ENCODE data around the gene CEBPE. TPM values are rescaled to one million over a fixed set of nuclear protein-coding genes. Genes with fewer than 3 reads are reported as not detected.

Gene CEBPE
- total RNA-seq, 3 donors from 2014 or later: not detected

GRCh38 chr14:23067847-23068788 is 50.9 kb downstream of the CEBPE start:
- ATAC-seq: no peak
- Histone ChIP-seq H3K9me3 (no peaks in the 10 kb centered on the region), H3K36me3 (ENCODE audit: low read depth) (peaks cover 14% of the 10 kb centered on the region), H3K4me3 (no peak overlapping the region), H3K4me1 (ENCODE audit: low read depth) (peaks cover 27% of the 10 kb centered on the region)
- intact Hi-C loops (cut with DNase I, micrococcal nuclease): no loop called here
- DNase-seq: peak in 1 of 3 donors; percentile 28
- no peak for TF ChIP-seq CTCF (IDR thresholded peaks at IDR 0.05)

Other genes starting within 250 kb of the CEBPE start
- gene LRP10, start 247.5 kb downstream of the CEBPE start, total RNA-seq: 100 to 1,000 TPM; 218 to 276 (median 245) TPM
- gene REM2, start 236.0 kb downstream of the CEBPE start, total RNA-seq: under 1 TPM; 0.35 to 0.66 (median 0.51) TPM
- gene RBM23, start 200.1 kb downstream of the CEBPE start, total RNA-seq: 10 to 100 TPM; 74.1 to 97.9 (median 75.3) TPM
- 10 to 100 TPM; 47.7 to 55.1 (median 50.2) TPM for gene PRMT5, start 189.9 kb downstream of the CEBPE start, total RNA-seq
- gene HAUS4, start 162.2 kb downstream of the CEBPE start, total RNA-seq: 10 to 100 TPM; 34.0 to 42.8 (median 41.4) TPM
- gene AJUBA, start 136.7 kb downstream of the CEBPE start, total RNA-seq: 1 to 10 TPM; 1.5 to 4.7 (median 2.3) TPM
- gene C14orf93, start 109.1 kb downstream of the CEBPE start, total RNA-seq: 10 to 100 TPM; 11.0 to 16.3 (median 11.8) TPM
- gene PSMB5, start 84.4 kb downstream of the CEBPE start, total RNA-seq: 10 to 100 TPM; 54.4 to 94.3 (median 92.5) TPM
- gene PSMB11, start 77.0 kb downstream of the CEBPE start, total RNA-seq: not detected
- gene CDH24, start 61.7 kb downstream of the CEBPE start, total RNA-seq: 1 to 10 TPM; 2.7 to 4.8 (median 4.4) TPM
- 100 to 1,000 TPM; 143 to 172 (median 170) TPM for gene ACIN1, start 24.1 kb downstream of the CEBPE start, total RNA-seq
- gene C14orf119, start 23.8 kb downstream of the CEBPE start, total RNA-seq: 10 to 100 TPM; 46.6 to 48.3 (median 48.0) TPM
- gene CIROP, start 14.3 kb downstream of the CEBPE start, total RNA-seq: under 1 TPM in 1 of 3 donors, not detected in 2; 0.13 TPM
- gene SLC7A8, start 64.4 kb upstream of the CEBPE start, total RNA-seq: 10 to 100 TPM; 16.0 to 26.4 (median 22.0) TPM
- not detected for gene RNF212B, start 118.7 kb upstream of the CEBPE start, total RNA-seq
- gene HOMEZ, start 166.9 kb upstream of the CEBPE start, total RNA-seq: 10 to 100 TPM; 15.3 to 18.3 (median 17.3) TPM
- 10 to 100 TPM; 16.2 to 17.3 (median 17.1) TPM for gene PPP1R3E, start 183.6 kb upstream of the CEBPE start, total RNA-seq
- gene BCL2L2, start 187.6 kb upstream of the CEBPE start, total RNA-seq: 100 to 1,000 TPM in 1 of 3 donors, 10 to 100 TPM in 2; 40.6 to 116 (median 41.4) TPM
- gene PABPN1, start 202.2 kb upstream of the CEBPE start, total RNA-seq: 100 to 1,000 TPM; 157 to 185 (median 157) TPM
- 10 to 100 TPM in 1 of 3 donors, 1 to 10 TPM in 2; 2.3 to 35.5 (median 5.4) TPM for gene SLC22A17, start 233.6 kb upstream of the CEBPE start, total RNA-seq
- gene EFS, start 245.9 kb upstream of the CEBPE start, total RNA-seq: 10 to 100 TPM in 1 of 3 donors, 1 to 10 TPM in 1, under 1 TPM in 1; 0.98 to 16.6 (median 3.3) TPM